SK-N-MC (cell line): Measurements from ENCODE around the gene VPS41.
"Not testable (repeated sequence)": the region's sequence is repeated elsewhere in the genome, so short reads cannot be mapped to it uniquely, and the experiment has no call there.

Experiments used
- DNase-seq: peaks from one replicate; pipeline ENCODE4 v3.0.0-alpha.2; 2011; ENCODE audit warnings: low read depth, low spot score
- H3K27ac ChIP-seq: fragments of 200-600 bp; sonication (generic); 2 replicates; pipeline ENCODE4 v1.5.1; 2016; ENCODE audit warnings: mixed run types
- H3K36me3 ChIP-seq: fragments of 200-600 bp; sonication (generic); 2 replicates; pipeline ENCODE4 v1.6.1; 2017; ENCODE audit warnings: antibody characterized with exemption, low read length, mixed read lengths; ENCODE audit not compliant: insufficient read depth
- H3K4me3 ChIP-seq: fragments of 200-600 bp; sonication (generic); 2 replicates; pipeline ENCODE4 v1.5.1; 2016
- H3K9ac ChIP-seq: fragments of 200-600 bp; sonication (generic); 2 replicates; pipeline ENCODE4 v1.8.0; 2017; ENCODE audit warnings: mixed run types, mixed read lengths; ENCODE audit not compliant: insufficient read length
- H3K9me3 ChIP-seq: fragments of 200-600 bp; sonication (generic); 2 replicates; pipeline ENCODE4 v1.6.1; 2017; ENCODE audit warnings: low read depth, mild to moderate bottlenecking, antibody characterized with exemption, low read length, moderate library complexity, mixed read lengths
- EZH2 ChIP-seq: fragments of 200-600 bp; sonication (generic); IDR thresholded peaks from one replicate; pipeline ENCODE4 v1.6.1; 2017; ENCODE audit warnings: antibody characterized with exemption
- FOXP2 ChIP-seq: optimal IDR thresholded peaks from 2 replicates; pipeline ENCODE3; 2011; ENCODE audit warnings: mild to moderate bottlenecking, moderate library complexity; ENCODE audit not compliant: insufficient read depth; ENCODE audit errors: extremely low read length, control extremely low read depth
- POLR2AphosphoS5 ChIP-seq: IDR thresholded peaks from 2 replicates; pipeline ENCODE4 v1.6.1; 2012; ENCODE audit warnings: mild to moderate bottlenecking, low read depth, low read length, borderline replicate concordance

VPS41 gene

DNA sequence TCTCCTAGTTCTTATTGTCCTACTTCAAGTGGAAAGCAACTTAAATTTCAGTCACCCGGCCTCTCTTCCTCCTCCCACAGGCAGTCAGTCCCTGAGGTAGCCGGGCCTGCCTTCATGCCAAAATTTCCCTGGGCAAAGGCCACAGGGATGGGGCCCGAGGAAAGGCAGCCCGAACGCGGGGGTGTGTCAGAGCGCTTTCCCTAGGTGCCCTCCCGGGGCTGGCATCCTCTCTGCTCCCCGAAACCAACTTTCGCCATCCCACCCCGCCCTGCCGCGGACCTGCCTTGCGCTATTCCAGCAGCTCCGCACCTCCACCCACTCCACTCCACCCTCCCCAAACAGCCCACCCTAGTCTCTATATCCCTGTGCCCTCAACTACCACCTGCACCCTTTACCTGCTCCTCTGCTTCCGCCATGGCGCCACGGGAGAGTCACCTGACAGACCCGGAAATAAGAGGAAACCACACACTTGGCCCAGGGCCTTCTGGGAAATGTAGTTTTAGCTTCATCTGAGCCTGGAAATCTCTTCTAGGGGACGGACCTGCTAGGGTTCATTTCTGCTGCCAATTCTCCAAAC, at the start of gene VPS41:
Gene VPS41, minus strand, starts transcription at position 433 of the 577 bp plus-strand sequence. Its CDS starts 17 bp downstream, at position 416.
- H3K4me3 ChIP-seq, result peak within 1 kb of the TSS; percentile 90
- DNase-seq, result peak; percentile 39
- TF ChIP-seq FOXP2 (no peak), POLR2AphosphoS5 (peak; percentile 77)
- no peak within 1 kb of the TSS for H3K27ac ChIP-seq
- H3K36me3 ChIP-seq, result no peaks in the 10 kb centered on the region
- H3K9me3 ChIP-seq, result no peaks in the 10 kb centered on the region
- H3K9ac ChIP-seq, result peak within 1 kb of the TSS; percentile 71

DNA sequence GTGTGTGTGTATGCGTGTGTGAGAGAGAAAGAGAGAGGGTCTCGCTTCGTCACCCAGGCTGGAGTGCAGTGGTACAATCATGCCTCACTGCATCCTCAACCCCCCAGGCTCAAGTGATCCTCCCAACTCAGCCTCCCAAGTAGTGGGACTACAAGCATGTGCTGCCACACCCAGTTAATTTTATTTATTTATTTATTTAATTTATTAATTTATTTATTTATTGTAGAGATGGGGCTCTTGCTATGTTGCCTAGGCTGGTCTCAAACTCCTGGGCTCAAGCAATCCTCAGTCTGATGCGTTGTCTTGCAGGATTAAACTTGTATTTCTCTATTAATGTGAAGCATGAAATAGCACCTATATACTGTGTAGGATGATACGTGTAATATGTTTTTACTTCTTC, 46.9 kb upstream of the VPS41 start:
- no peak overlapping the region for H3K9ac ChIP-seq
- TF ChIP-seq EZH2, result no peak
- TF ChIP-seq FOXP2, result no peak
- TF ChIP-seq POLR2AphosphoS5, result no peak
- DNase-seq, result no peak
- H3K4me3 ChIP-seq, result no peak overlapping the region
- no peaks in the 10 kb centered on the region for H3K9me3 ChIP-seq
- H3K27ac ChIP-seq, result no peak overlapping the region
- no peaks in the 10 kb centered on the region for H3K36me3 ChIP-seq

DNA sequence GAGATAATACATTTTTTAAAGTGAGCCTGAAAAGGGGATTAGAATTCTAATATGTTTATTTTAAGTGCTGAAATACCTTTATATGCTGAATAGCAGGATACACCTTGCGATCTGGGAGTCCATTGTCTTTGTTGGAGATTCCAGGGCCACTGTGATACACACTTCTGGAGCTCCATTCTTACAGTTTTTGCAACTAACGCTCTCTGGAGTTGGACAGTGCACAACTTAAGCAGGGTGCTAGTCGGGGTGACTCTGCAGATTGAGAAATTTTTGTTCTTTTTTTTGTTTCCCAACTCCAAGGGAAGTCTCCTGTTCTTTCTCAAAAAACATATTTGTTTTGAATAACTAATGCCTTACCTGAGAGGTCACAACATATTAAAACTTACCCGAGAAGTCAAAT, 45.0 kb upstream of the VPS41 start:
- Histone ChIP-seq H3K4me3 (no peak overlapping the region), H3K9ac (no peak overlapping the region), H3K9me3 (no peaks in the 10 kb centered on the region), H3K27ac (no peak overlapping the region), H3K36me3 (no peaks in the 10 kb centered on the region)
- DNase-seq, result no peak
- TF ChIP-seq FOXP2, result no peak
- TF ChIP-seq EZH2, result no peak
- TF ChIP-seq POLR2AphosphoS5, result no peak

DNA sequence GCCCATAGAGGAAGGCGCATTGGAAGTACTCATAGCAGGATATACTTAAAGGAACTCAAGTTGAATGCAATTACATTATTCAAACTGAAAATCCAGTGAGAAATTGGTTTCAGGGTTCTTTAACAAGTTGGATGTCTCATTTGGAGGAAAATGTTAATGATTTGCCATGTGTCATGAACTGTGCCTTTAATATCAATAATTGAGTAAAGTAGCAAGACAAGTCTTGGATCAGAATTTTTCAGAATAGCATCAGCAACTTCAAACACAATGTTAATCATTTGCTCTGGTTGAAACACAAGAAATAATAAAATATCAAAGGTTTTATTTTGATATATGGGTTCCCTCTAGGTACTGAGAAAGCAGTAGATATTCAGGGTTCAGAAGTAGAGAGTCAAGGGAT, 44.2 kb upstream of the VPS41 start:
- no peaks in the 10 kb centered on the region for H3K9me3 ChIP-seq
- no peak for DNase-seq
- no peak overlapping the region for H3K9ac ChIP-seq
- H3K4me3 ChIP-seq, result no peak overlapping the region
- no peak for TF ChIP-seq FOXP2
- TF ChIP-seq EZH2, result no peak
- TF ChIP-seq POLR2AphosphoS5, result no peak
- H3K36me3 ChIP-seq, result no peaks in the 10 kb centered on the region
- H3K27ac ChIP-seq, result no peak overlapping the region

DNA sequence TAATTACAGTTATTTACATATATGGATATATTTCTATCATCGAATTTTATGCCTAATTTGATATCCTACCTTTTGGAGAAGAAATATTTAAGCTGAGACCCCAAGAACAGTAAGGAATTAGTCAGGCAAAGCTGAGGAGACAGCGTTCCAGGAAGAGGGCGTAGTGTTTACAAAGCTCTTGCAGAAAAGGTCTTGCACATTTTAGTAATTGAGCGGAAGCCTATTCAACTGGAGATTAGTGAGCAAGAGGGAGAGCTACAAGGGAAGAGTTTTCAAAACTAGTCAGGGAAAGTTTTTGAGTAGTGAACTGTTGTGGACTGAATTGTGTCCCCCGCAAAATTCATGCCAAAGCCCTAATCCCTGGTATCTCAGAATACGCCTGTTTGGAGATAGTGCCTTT, 42.2 kb upstream of the VPS41 start:
- DNase-seq, result no peak
- TF ChIP-seq POLR2AphosphoS5 (no peak), FOXP2 (no peak), EZH2 (no peak)
- no peaks in the 10 kb centered on the region for H3K36me3 ChIP-seq
- H3K4me3 ChIP-seq, result no peak overlapping the region
- no peak overlapping the region for H3K9ac ChIP-seq
- H3K27ac ChIP-seq, result no peak overlapping the region
- no peaks in the 10 kb centered on the region for H3K9me3 ChIP-seq

DNA sequence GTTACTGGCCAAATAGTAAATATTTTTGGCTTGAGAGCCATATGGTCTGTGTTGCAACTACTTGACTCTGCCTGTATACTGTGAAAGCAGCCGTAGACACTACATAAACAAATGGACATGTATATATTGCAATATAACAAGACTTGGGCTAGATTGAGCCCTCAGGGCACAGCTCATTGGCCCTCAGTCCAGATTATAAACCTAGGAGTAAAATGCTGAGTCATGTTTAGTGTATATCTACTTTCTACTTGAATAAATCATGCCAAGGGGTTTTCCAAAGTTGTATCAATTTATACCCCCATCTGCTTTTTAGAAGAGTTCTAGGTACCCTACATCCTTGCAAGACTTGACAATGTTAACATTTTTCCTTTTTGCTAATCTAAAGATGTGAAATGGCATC, 41.3 kb upstream of the VPS41 start:
- Histone ChIP-seq H3K9ac (no peak overlapping the region), H3K4me3 (no peak overlapping the region), H3K36me3 (no peaks in the 10 kb centered on the region), H3K9me3 (no peaks in the 10 kb centered on the region), H3K27ac (no peak overlapping the region)
- DNase-seq, result no peak
- TF ChIP-seq EZH2, result no peak
- TF ChIP-seq POLR2AphosphoS5, result no peak
- TF ChIP-seq FOXP2, result no peak

DNA sequence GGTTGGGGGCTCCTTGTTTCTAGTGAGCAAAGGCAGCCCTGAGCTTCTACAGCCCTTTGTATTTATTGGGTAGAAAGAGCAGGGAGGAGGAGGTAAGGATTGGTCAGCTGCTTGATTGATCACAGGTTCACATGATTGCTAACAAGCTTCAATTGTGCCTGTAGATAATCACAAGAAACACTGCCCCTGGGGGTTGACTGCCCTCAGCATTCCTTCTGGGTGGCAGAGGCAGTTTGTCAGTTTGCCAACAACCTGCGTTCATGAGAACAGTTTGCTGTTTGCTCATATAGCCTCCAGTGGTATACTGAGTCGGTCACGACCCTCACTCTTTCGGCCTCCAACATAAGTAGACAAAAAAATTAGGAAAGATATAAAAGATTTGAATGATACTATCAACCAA, 38.5 kb upstream of the VPS41 start:
- H3K9me3 ChIP-seq, H3K27ac ChIP-seq, H3K4me3 ChIP-seq, H3K36me3 ChIP-seq, DNase-seq, H3K9ac ChIP-seq: not testable (repeated sequence)

DNA sequence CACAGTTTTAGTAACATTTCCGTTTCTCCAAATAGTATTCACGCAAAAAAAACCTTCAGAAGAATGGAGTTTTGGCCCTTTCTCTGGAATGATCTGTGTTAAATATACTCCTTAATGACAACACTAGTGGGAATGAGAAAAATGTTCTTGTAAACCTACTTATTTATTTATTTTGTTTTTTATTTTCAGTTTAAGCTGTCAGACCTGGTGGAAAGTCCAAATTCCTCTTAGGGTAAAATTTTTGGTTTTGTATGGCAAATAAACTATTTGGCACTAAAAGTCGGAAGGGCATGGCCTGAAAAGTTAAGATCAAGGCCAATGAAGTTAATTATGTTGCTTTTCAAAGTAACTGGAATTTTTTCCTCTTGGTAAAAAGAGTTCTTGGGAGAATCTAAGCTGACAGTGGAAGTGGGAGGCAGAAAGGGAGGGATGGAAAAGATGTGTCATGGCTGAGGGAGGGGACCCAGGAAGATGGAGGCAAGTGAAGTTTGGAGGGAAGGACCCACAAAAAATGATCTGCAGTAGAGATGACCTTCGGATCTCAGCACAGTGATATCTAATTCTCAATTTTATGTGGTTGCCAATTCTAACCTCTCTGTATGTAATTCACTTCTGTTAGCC, 33.5 kb upstream of the VPS41 start:
- no peak for TF ChIP-seq FOXP2
- no peak for TF ChIP-seq EZH2
- TF ChIP-seq POLR2AphosphoS5, result no peak
- Histone ChIP-seq H3K27ac (no peak overlapping the region), H3K9me3 (no peaks in the 10 kb centered on the region), H3K36me3 (no peaks in the 10 kb centered on the region), H3K9ac (no peak overlapping the region), H3K4me3 (no peak overlapping the region)
- DNase-seq, result no peak

DNA sequence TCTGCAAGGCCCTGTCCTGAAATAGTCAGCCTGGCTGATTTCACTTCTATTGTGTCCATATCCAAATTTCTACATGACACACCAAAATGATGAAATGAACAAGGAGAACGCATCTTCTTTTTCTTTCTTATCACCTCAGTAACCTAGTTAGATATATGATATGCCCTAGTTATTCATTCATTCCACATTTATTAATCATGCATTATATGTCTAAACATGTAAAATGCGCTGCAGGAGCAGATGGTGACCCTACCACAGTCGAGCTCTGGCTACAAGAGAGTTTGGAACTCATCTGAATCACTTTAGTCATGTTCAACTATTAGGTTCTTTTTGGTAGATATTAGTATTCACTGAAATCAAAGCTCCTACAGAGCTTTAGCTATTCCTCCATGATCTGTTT, 31.8 kb upstream of the VPS41 start:
- H3K4me3 ChIP-seq, result no peak overlapping the region
- no peaks in the 10 kb centered on the region for H3K9me3 ChIP-seq
- no peak overlapping the region for H3K9ac ChIP-seq
- no peak overlapping the region for H3K27ac ChIP-seq
- no peaks in the 10 kb centered on the region for H3K36me3 ChIP-seq
- TF ChIP-seq EZH2 (no peak), FOXP2 (no peak), POLR2AphosphoS5 (no peak)
- DNase-seq, result no peak
